ENCODE data around the gene PHLDB3.

The PHLDB3 gene

GRCh38 chr19:43496960-43497359 lies 7.6 kb downstream of the PHLDB3 start:
- DNase-seq: no peak

- DNase-seq: no peak
Measured at GRCh38 chr19:43495082-43495481, 9.5 kb downstream of the PHLDB3 start.

- DNase-seq: no peak
Measured at GRCh38 chr19:43490759-43491158, 13.8 kb downstream of the PHLDB3 start.

- no peak for DNase-seq
Measured at GRCh38 chr19:43489979-43490599, 14.5 kb downstream of the PHLDB3 start.

GRCh38 chr19:43489310-43489709 lies 15.2 kb downstream of the PHLDB3 start:
- DNase-seq: no peak

GRCh38 chr19:43488179-43488578 lies 16.4 kb downstream of the PHLDB3 start:
- DNase-seq: no peak

- DNase-seq: no peak
Measured at GRCh38 chr19:43486412-43486811, 18.1 kb downstream of the PHLDB3 start.

GRCh38 chr19:43485951-43486350 lies 18.6 kb downstream of the PHLDB3 start:
- no peak for DNase-seq

GRCh38 chr19:43483281-43483680 lies 21.3 kb downstream of the PHLDB3 start:
- no peak for DNase-seq

GRCh38 chr19:43482193-43482592 lies 22.4 kb downstream of the PHLDB3 start:
- no peak for DNase-seq

- no peak for DNase-seq
Measured at GRCh38 chr19:43481701-43482100, 22.8 kb downstream of the PHLDB3 start.

- no peak for DNase-seq
Measured at GRCh38 chr19:43480574-43480973, 24.0 kb downstream of the PHLDB3 start.

- DNase-seq: no peak
Measured at GRCh38 chr19:43479961-43480561, 24.5 kb downstream of the PHLDB3 start.

GRCh38 chr19:43479226-43479625 lies 25.3 kb downstream of the PHLDB3 start:
- no peak for DNase-seq

GRCh38 chr19:43478323-43478722 lies 26.2 kb downstream of the PHLDB3 start:
- no peak for DNase-seq

GRCh38 chr19:43476606-43477005 lies 27.9 kb downstream of the PHLDB3 start:
- no peak for DNase-seq

- DNase-seq: peak; percentile 98
Measured at GRCh38 chr19:43474986-43475705, 29.4 kb downstream of the PHLDB3 start.

- DNase-seq: no peak
Measured at GRCh38 chr19:43474487-43474886, 30.1 kb downstream of the PHLDB3 start.

- DNase-seq: no peak
Measured at GRCh38 chr19:43471091-43471490, 33.5 kb downstream of the PHLDB3 start.

GRCh38 chr19:43470288-43470687 lies 34.3 kb downstream of the PHLDB3 start:
- no peak for DNase-seq

- no peak for DNase-seq
Measured at GRCh38 chr19:43469160-43469480, 35.4 kb downstream of the PHLDB3 start.

- no peak for DNase-seq
Measured at GRCh38 chr19:43468354-43469159, 36.0 kb downstream of the PHLDB3 start.

GRCh38 chr19:43467730-43468129 lies 36.8 kb downstream of the PHLDB3 start:
- DNase-seq: no peak

GRCh38 chr19:43467276-43467675 lies 37.3 kb downstream of the PHLDB3 start:
- DNase-seq: no peak
